Thyroid gland (tissue), 4 donors: Measurements from ENCODE around the gene NPAS2.

Experiments used
- CTCF ChIP-seq, 6 experiments: fragments of 200-600 bp in 3 of 6; fragments of 450-650 bp in 3 of 6; sonication (generic) in 3 of 6; IDR thresholded peaks; one replicate each; pipeline ENCODE4 v1.5.1; 2016 to 2019; ENCODE audit warnings: antibody characterized with exemption in 6 of 6, mild to moderate bottlenecking in 2 of 6, inconsistent platforms in 1 of 6, moderate library complexity in 1 of 6
- POLR2A ChIP-seq, 2 donors: fragments of 450-650 bp; IDR thresholded peaks; one replicate each; pipeline ENCODE4 v1.6.1; 2017; ENCODE audit warnings: antibody characterized with exemption in 2 of 2, mild to moderate bottlenecking in 2 of 2, moderate library complexity in 1 of 2

GRCh38 chr2:100817388-100817985 is 2.5 kb upstream of the NPAS2 start:
- TF ChIP-seq CTCF (IDR thresholded peaks at IDR 0.05), result no peak
- no peak for TF ChIP-seq POLR2A (IDR thresholded peaks at IDR 0.05)
